GM18517 (cell line): ENCODE measurements around the gene SYNPO2.
"Not testable (repeated sequence)": the region's sequence is repeated elsewhere in the genome, so short reads cannot be mapped to it uniquely, and the experiment has no call there.

Source experiments
- ATAC-seq: cut with Tn5 transposase; IDR thresholded peaks from one replicate; pipeline ENCODE4 v1.9.1; 2021; ENCODE audit warnings: mild to moderate bottlenecking, moderate library complexity; ENCODE audit not compliant: unreplicated experiment

The SYNPO2 gene

GRCh38 chr4:119050527-119051090 is 162.0 kb downstream of the SYNPO2 start:
- ATAC-seq = no peak

- no peak for ATAC-seq
Observed at GRCh38 chr4:119053245-119053644, 164.6 kb downstream of the SYNPO2 start.

- ATAC-seq = no peak
Observed at GRCh38 chr4:119053997-119054396, 165.3 kb downstream of the SYNPO2 start.

- ATAC-seq = no peak
Observed at GRCh38 chr4:119057417-119057816, 168.8 kb downstream of the SYNPO2 start.

GRCh38 chr4:119059221-119059620 is 170.6 kb downstream of the SYNPO2 start:
- ATAC-seq = no peak

GRCh38 chr4:119067125-119067524 is 178.5 kb downstream of the SYNPO2 start:
- not testable (repeated sequence) for ATAC-seq

- not testable (repeated sequence) for ATAC-seq
Observed at GRCh38 chr4:119067670-119068360, 179.2 kb downstream of the SYNPO2 start.

- ATAC-seq = no peak
Observed at GRCh38 chr4:119068529-119068962, 179.9 kb downstream of the SYNPO2 start.

GRCh38 chr4:119070301-119070700 is 181.6 kb downstream of the SYNPO2 start:
- no peak for ATAC-seq

- ATAC-seq = no peak
Observed at GRCh38 chr4:119080721-119081541, 192.3 kb downstream of the SYNPO2 start.

- ATAC-seq = no peak
Observed at GRCh38 chr4:119081542-119081859, 192.8 kb downstream of the SYNPO2 start.

GRCh38 chr4:119081943-119082342 is 193.3 kb downstream of the SYNPO2 start:
- no peak for ATAC-seq

- ATAC-seq = no peak
Observed at GRCh38 chr4:119082661-119083060, 194.0 kb downstream of the SYNPO2 start.

GRCh38 chr4:119084513-119084912 is 195.9 kb downstream of the SYNPO2 start:
- no peak for ATAC-seq

- ATAC-seq = no peak
Observed at GRCh38 chr4:119087121-119087520, 198.5 kb downstream of the SYNPO2 start.

- no peak for ATAC-seq
Observed at GRCh38 chr4:119087656-119088055, 199.0 kb downstream of the SYNPO2 start.

GRCh38 chr4:119093042-119093827 is 204.6 kb downstream of the SYNPO2 start:
- ATAC-seq = no peak

GRCh38 chr4:119097282-119097900 is 208.7 kb downstream of the SYNPO2 start:
- no peak for ATAC-seq

GRCh38 chr4:119098306-119098705 is 209.7 kb downstream of the SYNPO2 start:
- no peak for ATAC-seq

GRCh38 chr4:119099227-119099810 is 210.7 kb downstream of the SYNPO2 start:
- ATAC-seq = no peak
